Psoas muscle (tissue), 8 donors: ENCODE results near the gene ZNF618. TPM values are rescaled to one million over a fixed set of nuclear protein-coding genes. Genes with fewer than 3 reads are reported as not detected.

Source experiments
- ATAC-seq, 4 donors: fragments of 200-7000 bp; cut with Tn5 transposase; one replicate each; pipeline ENCODE4 v1.9.1; 2020; ENCODE audit warnings: moderate library complexity in 3 of 4, mild to moderate bottlenecking in 2 of 4
- DNase-seq, 2 donors: peaks; one replicate each; pipeline ENCODE4 v3.0.0-alpha.2; 2020
- H3K27ac ChIP-seq: fragments of 200-600 bp; one replicate; pipeline ENCODE4 v1.8.0; 2022
- H3K27me3 ChIP-seq, 3 donors: fragments of 200-600 bp in 1 of 3; one replicate each; pipeline versions ENCODE4 v1.6.1 to v1.8.0; 2013 to 2022; ENCODE audit warnings: low read length in 2 of 3, mild to moderate bottlenecking in 2 of 3, moderate library complexity in 1 of 3; ENCODE audit not compliant: insufficient read depth in 3 of 3
- H3K36me3 ChIP-seq, 2 donors: fragments of 200-600 bp in 1 of 2; one replicate each; pipeline versions ENCODE4 v1.6.1 to v1.8.0; 2013 to 2022; ENCODE audit warnings: low read depth in 1 of 2, mild to moderate bottlenecking in 1 of 2, moderate library complexity in 1 of 2; ENCODE audit not compliant: insufficient read depth in 1 of 2
- H3K4me1 ChIP-seq: fragments of 200-600 bp; one replicate; pipeline ENCODE4 v1.8.0; 2022
- H3K4me3 ChIP-seq: fragments of 200-600 bp; one replicate; pipeline ENCODE4 v1.8.0; 2022; ENCODE audit warnings: mild to moderate bottlenecking
- H3K9me3 ChIP-seq: fragments of 200-600 bp; one replicate; pipeline ENCODE4 v1.8.0; 2022
- CTCF ChIP-seq: fragments of 200-600 bp; IDR thresholded peaks from one replicate; pipeline ENCODE4 v1.8.0; 2022; ENCODE audit warnings: antibody characterized with exemption
- whole genome bisulfite sequencing, 3 donors: extraction: QIAGEN DNeasy Blood & Tissue Kit; methylation state at CpG; one replicate each; pipeline versions ENCODE4 v1.1.6 to v1.1.7; 2013; 5-methylcytosine and 5-hydroxymethylcytosine counted together
- intact Hi-C, 2 donors: fragments of 100-400 bp; cut with DNase I; formaldehyde crosslinking; loops; one replicate each; pipeline versions ENCODE4 v1.11.0 to v1.14.2; 2022
- polyA plus RNA-seq, 3 donors: library from polyadenylated mRNA; stranded (reverse); fragments of 200-250 nt; gene quantifications; one replicate each; pipeline ENCODE4 v1.2.3, GENCODE V29; 2013
- total RNA-seq, 4 donors: library from RNA; stranded (reverse); fragmentation: NEBNext Ultra II Directional in 2 of 4; extraction: Animal tissue kit (Norgen Biotek cat#: 25700) in 2 of 4; gene quantifications; one replicate each; pipeline versions ENCODE4 v1.2.1 to v1.2.4, GENCODE V29; 2021 to 2023
- donor health status: healthy with polysubstance abuse.
- donor health status: DM: no; HTN: no; CAD: no; lungs with moderate emphysema.
- donor health status: Bipolar disorder and iron deficiency.
- donor health status: healthy.
- donor health status: DM: yes; HTN: yes; CAD: no.
- donor health status: DM: no; HTN: no; CAD: no.
- donor health status: DM: no; HTN: no; CAD: no.
- donor health status: DM: yes; HTN: yes; CAD: no.

Gene ZNF618
- total and polyA plus RNA-seq, 7 donors: 0.31 to 2.7 (median 1.2) TPM

GRCh38 chr9:113885183-113886025 is 9.3 kb downstream of the ZNF618 start:
- H3K36me3 ChIP-seq: no peaks in the 10 kb centered on the region
- 72 to 85% (median 74%) methylated on average over 8 of the region's 8 CpGs for WGBS, 3 donors
- ATAC-seq (no peak), DNase-seq (no peak)
- no peak for TF ChIP-seq CTCF
- peak overlapping the region; percentile 65 for H3K27ac ChIP-seq
- no peaks in the 10 kb centered on the region for H3K9me3 ChIP-seq
- H3K4me3 ChIP-seq: peak overlapping the region; percentile 31
- H3K4me1 ChIP-seq: peaks cover 24% of the 10 kb centered on the region
- intact Hi-C loops: no loop called here
- no peaks in the 10 kb centered on the region for H3K27me3 ChIP-seq

GRCh38 chr9:113886026-113886369 is 9.9 kb downstream of the ZNF618 start:
- Histone ChIP-seq H3K36me3 (no peaks in the 10 kb centered on the region), H3K9me3 (no peaks in the 10 kb centered on the region), H3K27ac (peak overlapping the region; percentile 65), H3K4me1 (peaks cover 24% of the 10 kb centered on the region), H3K4me3 (peak overlapping the region; percentile 31), H3K27me3 (no peaks in the 10 kb centered on the region)
- ATAC-seq (peak in 3 of 4 donors; percentile 48 to 68 (median 50)), DNase-seq (no peak)
- WGBS, 3 donors: 4 to 45% (median 10%) methylated on average over 1 of the region's 1 CpG
- intact Hi-C loops: no loop called here
- TF ChIP-seq CTCF: no peak

- intact Hi-C loops: no loop called here
- peak overlapping the region; percentile 38 for H3K27ac ChIP-seq
- peaks cover 24% of the 10 kb centered on the region for H3K4me1 ChIP-seq
- ATAC-seq (no peak), DNase-seq (no peak)
- no peaks in the 10 kb centered on the region for H3K27me3 ChIP-seq
- H3K9me3 ChIP-seq: no peaks in the 10 kb centered on the region
- no peaks in the 10 kb centered on the region for H3K36me3 ChIP-seq
- H3K4me3 ChIP-seq: peak overlapping the region; percentile 31
- no peak for TF ChIP-seq CTCF
- 11 to 30% (median 16%) methylated on average over 1 of the region's 1 CpG for WGBS, 3 donors
These were observed 10.4 kb downstream of the ZNF618 start for GRCh38 chr9:113886466-113886865.

GRCh38 chr9:113886933-113887332 is 10.8 kb downstream of the ZNF618 start:
- 14 to 27% (median 21%) methylated on average over 2 of the region's 2 CpGs for WGBS, 3 donors
- Histone ChIP-seq H3K4me3 (no peak overlapping the region), H3K27me3 (no peaks in the 10 kb centered on the region), H3K36me3 (no peaks in the 10 kb centered on the region), H3K27ac (peak overlapping the region; percentile 38), H3K9me3 (no peaks in the 10 kb centered on the region), H3K4me1 (peaks cover 24% of the 10 kb centered on the region)
- intact Hi-C loops: no loop called here
- ATAC-seq: peak; percentile 62 to 76 (median 71)
- no peak for DNase-seq
- TF ChIP-seq CTCF: no peak
